Fibroblast of lung (primary cell): ENCODE measurements around the gene TFEC. TPM values are rescaled to one million over a fixed set of nuclear protein-coding genes. Genes with fewer than 3 reads are reported as not detected.

Experiments
- DNase-seq, 2 donors: peaks; one replicate each; pipeline versions ENCODE4 v3.0.0 to v3.0.0-alpha.2; 2010; ENCODE audit warnings: low read depth in 2 of 2
- H2AFZ ChIP-seq: 2 replicates; pipeline ENCODE4 v1.5.1; 2012; ENCODE audit warnings: low read length, control low read depth, inconsistent platforms
- H3K27ac ChIP-seq: 2 replicates; pipeline ENCODE4 v1.5.1; 2011; ENCODE audit warnings: low read length, control low read depth; ENCODE audit not compliant: insufficient read depth
- H3K27me3 ChIP-seq: 2 replicates; pipeline ENCODE4 v1.5.1; 2011; ENCODE audit warnings: mild to moderate bottlenecking, low read length; ENCODE audit not compliant: control insufficient read depth, insufficient read depth
- H3K36me3 ChIP-seq: 2 replicates; pipeline ENCODE4 v1.5.1; 2011; ENCODE audit warnings: low read length; ENCODE audit not compliant: control insufficient read depth, insufficient read depth
- H3K4me1 ChIP-seq: 2 replicates; pipeline ENCODE4 v1.5.1; 2011; ENCODE audit warnings: low read length; ENCODE audit not compliant: control insufficient read depth, insufficient read depth; ENCODE audit errors: extremely low read depth
- H3K4me2 ChIP-seq: 2 replicates; pipeline ENCODE4 v1.5.1; 2011; ENCODE audit warnings: low read length, control low read depth; ENCODE audit not compliant: insufficient read depth; ENCODE audit errors: extremely low read depth
- H3K4me3 ChIP-seq, 4 experiments: fragments of 200-600 bp in 1 of 4; sonication (generic) in 1 of 4; replicated peaks in 1 of 4; 2 replicates each; pipeline ENCODE4 v1.5.1; 2011 to 2016; ENCODE audit warnings: low read length in 4 of 4, low read depth in 3 of 4, mild to moderate bottlenecking in 3 of 4, control low read depth in 2 of 4, inconsistent platforms in 1 of 4, mixed read lengths in 1 of 4; ENCODE audit not compliant: insufficient read depth in 1 of 4; ENCODE audit errors: control extremely low read depth in 1 of 4
- H3K79me2 ChIP-seq: 2 replicates; pipeline ENCODE4 v1.5.1; 2012; ENCODE audit warnings: mild to moderate bottlenecking, low read length, inconsistent platforms; ENCODE audit not compliant: control insufficient read depth, insufficient read depth
- H3K9ac ChIP-seq: 2 replicates; pipeline ENCODE4 v1.5.1; 2011; ENCODE audit warnings: mild to moderate bottlenecking, low read length, control low read depth; ENCODE audit not compliant: insufficient read depth
- H3K9me3 ChIP-seq: 2 replicates; pipeline ENCODE4 v1.5.1; 2012; ENCODE audit warnings: low read depth, low read length; ENCODE audit not compliant: control insufficient read depth, insufficient read depth
- H4K20me1 ChIP-seq: 2 replicates; pipeline ENCODE4 v1.5.1; 2011; ENCODE audit warnings: low read length; ENCODE audit not compliant: control insufficient read depth, insufficient read depth; ENCODE audit errors: extremely low read depth
- EZH2 ChIP-seq: IDR thresholded peaks from 2 replicates; pipeline ENCODE4 v1.5.1; 2012; ENCODE audit warnings: low read length, control low read depth, mild to moderate bottlenecking; ENCODE audit errors: missing control alignments
- polyA plus RNA-seq, 2 donors: library from polyadenylated mRNA; depleted of rRNA in 1 of 2; stranded (reverse) in 1 of 2; unstranded in 1 of 2; fragments of >200 nt; gene quantifications; 2 replicates each; pipeline ENCODE4 v1.2.1, GENCODE V29; 2011 to 2012; ENCODE audit warnings: missing spikeins in 1 of 2
- total RNA-seq: library from RNA; depleted of rRNA; stranded (reverse); fragments of >200 nt; gene quantifications from 2 replicates; pipeline ENCODE4 v1.2.1, GENCODE V29; 2014
- TF ChIP-seq, protein P1 (sequence below), 2 donors: IDR thresholded peaks in 1 of 2; conservative IDR thresholded peaks in 1 of 2; 1 replicate in 1 of 2; 2 replicates in 1 of 2; pipeline ENCODE4 v1.5.1; 2011 to 2012; ENCODE audit warnings: low read length in 2 of 2, control low read depth in 1 of 2, inconsistent platforms in 1 of 2, low read depth in 1 of 2, mild to moderate bottlenecking in 1 of 2

The TFEC gene
- total and polyA plus RNA-seq, 2 donors (not counting 1 experiment from before 2014, with no cell fraction given) = 0.05 to 0.17 TPM

DNA sequence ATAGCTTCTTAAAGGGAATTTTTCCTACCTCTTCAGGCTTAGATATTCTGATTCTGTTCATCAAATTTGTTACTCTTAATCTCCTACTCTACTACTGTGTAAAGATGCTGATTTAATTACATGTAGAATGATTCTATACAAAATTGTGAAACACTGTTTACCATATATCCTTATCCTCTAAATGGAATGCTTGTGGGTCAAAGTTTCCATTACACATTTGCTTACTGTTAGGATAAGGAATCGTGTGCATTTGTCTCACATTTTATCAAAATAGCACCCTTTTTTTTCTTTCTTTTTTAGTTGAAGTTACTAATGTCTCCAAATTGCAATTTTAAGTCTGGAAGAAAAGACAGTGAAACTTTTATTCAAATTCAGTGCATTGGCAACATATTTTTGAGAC lies 65.3 kb downstream of the TFEC start:
- Histone ChIP-seq H3K27me3 (no peaks in the 10 kb centered on the region), H3K9me3 (no peaks in the 10 kb centered on the region), H3K36me3 (no peaks in the 10 kb centered on the region), H2AFZ (no peak overlapping the region), H3K4me1 (no peaks in the 10 kb centered on the region), H3K27ac (no peak overlapping the region), H3K4me2 (no peak overlapping the region), H3K79me2 (no peaks in the 10 kb centered on the region), H3K9ac (no peak overlapping the region), H3K4me3 (no peak overlapping the region), H4K20me1 (no peaks in the 10 kb centered on the region)
- TF ChIP-seq, protein P1, sequence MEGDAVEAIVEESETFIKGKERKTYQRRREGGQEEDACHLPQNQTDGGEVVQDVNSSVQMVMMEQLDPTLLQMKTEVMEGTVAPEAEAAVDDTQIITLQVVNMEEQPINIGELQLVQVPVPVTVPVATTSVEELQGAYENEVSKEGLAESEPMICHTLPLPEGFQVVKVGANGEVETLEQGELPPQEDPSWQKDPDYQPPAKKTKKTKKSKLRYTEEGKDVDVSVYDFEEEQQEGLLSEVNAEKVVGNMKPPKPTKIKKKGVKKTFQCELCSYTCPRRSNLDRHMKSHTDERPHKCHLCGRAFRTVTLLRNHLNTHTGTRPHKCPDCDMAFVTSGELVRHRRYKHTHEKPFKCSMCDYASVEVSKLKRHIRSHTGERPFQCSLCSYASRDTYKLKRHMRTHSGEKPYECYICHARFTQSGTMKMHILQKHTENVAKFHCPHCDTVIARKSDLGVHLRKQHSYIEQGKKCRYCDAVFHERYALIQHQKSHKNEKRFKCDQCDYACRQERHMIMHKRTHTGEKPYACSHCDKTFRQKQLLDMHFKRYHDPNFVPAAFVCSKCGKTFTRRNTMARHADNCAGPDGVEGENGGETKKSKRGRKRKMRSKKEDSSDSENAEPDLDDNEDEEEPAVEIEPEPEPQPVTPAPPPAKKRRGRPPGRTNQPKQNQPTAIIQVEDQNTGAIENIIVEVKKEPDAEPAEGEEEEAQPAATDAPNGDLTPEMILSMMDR (conservative IDR thresholded peaks at IDR 0.05 in 1 of 2, IDR thresholded peaks at IDR 0.05 in 1 of 2; ENCODE audit: low read depth in 1 of 2, low read length in 2 of 2) = no peak
- no peak for TF ChIP-seq EZH2
- no peak for DNase-seq

DNA sequence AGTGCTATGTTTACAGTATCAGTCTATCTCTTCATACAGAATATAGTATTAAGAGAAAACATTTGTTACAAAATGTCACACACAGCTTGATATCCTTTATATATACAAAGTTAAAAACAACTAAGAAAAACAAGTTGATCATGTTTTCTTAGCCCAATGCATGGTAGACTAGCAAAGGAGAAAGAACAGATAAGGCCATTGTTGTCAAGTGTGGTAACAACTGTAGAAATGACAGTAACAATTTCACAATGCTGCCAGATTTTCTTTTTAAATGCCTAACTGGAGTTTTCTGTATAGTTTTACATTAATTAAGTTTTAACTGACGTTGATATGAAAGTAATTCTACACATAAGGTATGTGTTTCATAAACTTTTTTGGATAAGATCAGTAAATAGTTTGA lies 65.8 kb downstream of the TFEC start:
- Histone ChIP-seq H3K4me2 (no peak overlapping the region), H3K4me3 (no peak overlapping the region), H2AFZ (no peak overlapping the region), H3K9ac (no peak overlapping the region), H3K27ac (no peak overlapping the region), H3K27me3 (no peaks in the 10 kb centered on the region), H3K9me3 (no peaks in the 10 kb centered on the region), H3K4me1 (no peaks in the 10 kb centered on the region), H3K79me2 (no peaks in the 10 kb centered on the region), H3K36me3 (no peaks in the 10 kb centered on the region), H4K20me1 (no peaks in the 10 kb centered on the region)
- TF ChIP-seq EZH2 = no peak
- TF ChIP-seq, protein P1 (conservative IDR thresholded peaks at IDR 0.05 in 1 of 2, IDR thresholded peaks at IDR 0.05 in 1 of 2; ENCODE audit: low read depth in 1 of 2, low read length in 2 of 2) = no peak
- DNase-seq = no peak

DNA sequence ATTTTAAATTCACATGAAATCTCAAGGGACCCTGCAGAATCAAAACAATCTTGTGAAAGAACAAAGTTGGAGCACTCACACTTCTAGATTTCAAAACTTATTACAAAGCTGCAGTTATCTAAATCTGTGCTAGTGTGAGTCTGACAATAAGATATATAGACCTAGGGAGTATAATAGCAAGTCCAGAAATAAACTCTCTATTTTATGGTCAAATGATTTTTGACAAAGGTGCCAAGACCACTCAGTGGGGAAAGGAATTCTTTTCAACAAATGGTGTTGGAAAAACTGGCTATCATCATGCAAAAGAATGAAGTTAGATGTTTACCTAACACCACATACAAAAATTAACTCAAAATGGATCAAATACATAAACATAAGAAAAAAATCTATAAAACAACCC lies 68.2 kb downstream of the TFEC start:
- H3K9ac ChIP-seq = no peak overlapping the region
- no peak overlapping the region for H3K27ac ChIP-seq
- no peaks in the 10 kb centered on the region for H3K27me3 ChIP-seq
- no peaks in the 10 kb centered on the region for H4K20me1 ChIP-seq
- no peaks in the 10 kb centered on the region for H3K36me3 ChIP-seq
- H3K4me1 ChIP-seq = no peaks in the 10 kb centered on the region
- no peaks in the 10 kb centered on the region for H3K9me3 ChIP-seq
- no peaks in the 10 kb centered on the region for H3K79me2 ChIP-seq
- no peak for TF ChIP-seq EZH2
- TF ChIP-seq, protein P1 (conservative IDR thresholded peaks at IDR 0.05 in 1 of 2, IDR thresholded peaks at IDR 0.05 in 1 of 2; ENCODE audit: low read depth in 1 of 2, low read length in 2 of 2) = no peak
- no peak overlapping the region for H3K4me2 ChIP-seq
- no peak overlapping the region for H3K4me3 ChIP-seq
- no peak overlapping the region for H2AFZ ChIP-seq
- no peak for DNase-seq
